ENCODE measurements around the gene KLF12. TPM values are rescaled to one million over a fixed set of nuclear protein-coding genes. Genes with fewer than 3 reads are reported as not detected.

KLF12 gene
- total and polyA plus RNA-seq, 2 experiments from 2014 or later, result 12.8 to 19.8 TPM

DNA sequence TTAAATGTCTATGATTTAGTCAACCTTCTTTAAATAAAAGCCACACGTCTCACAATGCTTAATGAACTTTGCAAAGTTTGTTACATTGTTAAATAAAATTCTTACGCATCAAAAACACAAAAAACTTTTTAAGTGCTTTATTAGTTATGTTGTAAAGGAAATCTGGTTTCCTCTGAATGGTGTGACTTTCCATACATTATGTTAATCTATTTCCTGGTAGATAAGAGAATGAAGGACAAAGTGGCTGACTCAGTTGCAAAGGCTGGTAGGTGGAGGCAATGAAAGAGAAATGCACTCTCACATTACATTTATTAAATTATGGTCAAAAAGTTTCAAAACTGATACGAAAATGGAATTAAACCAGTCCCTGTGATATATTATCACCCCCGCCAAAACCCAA is 15.9 kb downstream of the KLF12 start:
- Histone ChIP-seq H3F3A (ENCODE audit: insufficient read depth) (peaks cover 27% of the 10 kb centered on the region), H4K20me1 (ENCODE audit: insufficient read depth) (no peaks in the 10 kb centered on the region; the same call in 1 of the 2 replicates), H3K9ac (no peak overlapping the region), H3K27ac (no peak overlapping the region), H3K9me3 (ENCODE audit: low read depth) (no peaks in the 10 kb centered on the region), H3K4me2 (ENCODE audit: unreplicated experiment) (no peak overlapping the region), H3K9me2 (ENCODE audit: insufficient read depth) (no peaks in the 10 kb centered on the region; the same call in 1 of the 2 replicates), H3K27me3 (replicated peaks; ENCODE audit: insufficient read depth) (no peaks in the 10 kb centered on the region), H3K36me3 (ENCODE audit: low read depth) (no peaks in the 10 kb centered on the region), H3K4me1 (ENCODE audit: insufficient read depth) (peaks cover 28% of the 10 kb centered on the region), H3K4me3 (no peak overlapping the region), H3K79me2 (ENCODE audit: insufficient read depth) (peaks cover 98% of the 10 kb centered on the region), H2AFZ (no peak overlapping the region)
- no peak for DNase-seq
- WGBS, 2 experiments (ENCODE audit: low coverage in 1 of 2, low lambda C conversion rate in 2 of 2, missing lambda C conversion rate in 2 of 2), result 85 to 90% methylated on average over 4 of the region's 4 CpGs
- no peak for TF ChIP-seq EZH2 (IDR thresholded peaks at IDR 0.05; ENCODE audit: insufficient read depth, poor library complexity, severe bottlenecking)
- TF ChIP-seq EZH2phosphoT487 (IDR thresholded peaks at IDR 0.05; ENCODE audit: insufficient read depth, low read depth), result no peak
- in situ Hi-C loops (cut with MboI), result no loop called here

DNA sequence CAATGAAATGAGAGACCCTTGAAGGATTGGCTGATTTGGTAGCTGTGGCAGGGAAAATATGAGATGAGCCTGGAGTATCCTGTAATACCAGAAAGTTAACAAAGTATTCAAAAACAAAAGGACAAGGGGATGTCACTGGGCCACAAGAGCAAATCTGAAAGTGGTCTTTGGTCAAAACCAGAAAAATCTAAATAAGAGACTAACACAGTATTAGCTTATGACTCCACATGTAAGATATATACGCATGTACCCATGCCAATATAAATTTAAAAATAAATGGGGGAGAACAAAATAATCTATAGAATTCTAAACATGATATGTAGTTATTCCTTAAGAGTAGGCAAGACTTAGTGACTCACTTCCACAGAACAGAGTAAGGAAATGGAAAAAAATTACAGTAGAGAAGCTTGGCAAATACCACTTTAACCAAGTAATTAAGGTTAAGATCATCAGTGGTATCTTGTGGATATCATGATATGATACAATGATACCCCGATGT is 16.9 kb downstream of the KLF12 start:
- in situ Hi-C loops (cut with MboI), result no loop called here
- Histone ChIP-seq H3K4me1 (ENCODE audit: insufficient read depth) (peaks cover 33% of the 10 kb centered on the region), H3K36me3 (ENCODE audit: low read depth) (no peaks in the 10 kb centered on the region), H3K27me3 (replicated peaks; ENCODE audit: insufficient read depth) (no peaks in the 10 kb centered on the region), H3F3A (ENCODE audit: insufficient read depth) (peaks cover 29% of the 10 kb centered on the region), H3K9me3 (ENCODE audit: low read depth) (no peaks in the 10 kb centered on the region), H3K4me3 (no peak overlapping the region), H4K20me1 (ENCODE audit: insufficient read depth) (no peaks in the 10 kb centered on the region; the same call in 1 of the 2 replicates), H3K79me2 (ENCODE audit: insufficient read depth) (peaks cover 98% of the 10 kb centered on the region), H3K9me2 (ENCODE audit: insufficient read depth) (no peaks in the 10 kb centered on the region; the same call in 1 of the 2 replicates), H2AFZ (no peak overlapping the region), H3K27ac (no peak overlapping the region), H3K4me2 (ENCODE audit: unreplicated experiment) (no peak overlapping the region), H3K9ac (no peak overlapping the region)
- no peak for TF ChIP-seq EZH2phosphoT487 (IDR thresholded peaks at IDR 0.05; ENCODE audit: insufficient read depth, low read depth)
- no peak for TF ChIP-seq EZH2 (IDR thresholded peaks at IDR 0.05; ENCODE audit: insufficient read depth, poor library complexity, severe bottlenecking)
- 95 to 98% methylated on average over 2 of the region's 2 CpGs for WGBS, 2 experiments (ENCODE audit: low coverage in 1 of 2, low lambda C conversion rate in 2 of 2, missing lambda C conversion rate in 2 of 2)
- DNase-seq, result no peak

DNA sequence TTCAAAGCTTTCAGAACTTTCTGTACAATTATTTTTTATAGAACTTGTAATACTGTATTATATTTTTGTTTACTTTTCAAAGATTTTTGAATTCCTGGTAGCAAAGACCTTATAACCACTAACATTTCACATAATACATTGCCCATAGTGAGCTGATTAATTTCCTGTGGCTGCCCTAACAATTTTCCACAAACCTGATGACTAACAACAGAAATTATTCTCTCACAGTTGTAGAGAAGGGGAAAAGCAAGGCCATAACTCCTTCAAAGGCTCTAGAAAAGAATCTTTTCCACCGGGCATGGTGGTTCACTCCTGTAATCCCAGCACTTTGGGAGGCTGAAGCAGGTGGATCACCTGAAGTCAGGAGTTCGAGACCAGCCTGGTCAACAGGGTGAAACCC is 19.1 kb downstream of the KLF12 start:
- Histone ChIP-seq H3K4me3 (peak overlapping the region; percentile 40), H3K9me3 (ENCODE audit: low read depth) (no peaks in the 10 kb centered on the region), H3F3A (ENCODE audit: insufficient read depth) (peaks cover 29% of the 10 kb centered on the region), H3K27me3 (replicated peaks; ENCODE audit: insufficient read depth) (no peaks in the 10 kb centered on the region), H3K79me2 (ENCODE audit: insufficient read depth) (peaks cover 98% of the 10 kb centered on the region), H4K20me1 (ENCODE audit: insufficient read depth) (0 out of 2 replicates have a peak, but pooled peaks cover 3% of the 10 kb centered on the region), H3K9ac (peak overlapping the region; percentile 56), H3K9me2 (ENCODE audit: insufficient read depth) (no peaks in the 10 kb centered on the region; the same call in 1 of the 2 replicates), H3K36me3 (ENCODE audit: low read depth) (no peaks in the 10 kb centered on the region), H2AFZ (no peak overlapping the region), H3K4me1 (ENCODE audit: insufficient read depth) (peaks cover 33% of the 10 kb centered on the region), H3K27ac (peak overlapping the region; percentile 80), H3K4me2 (ENCODE audit: unreplicated experiment) (peak overlapping the region; percentile 59)
- WGBS, 2 experiments (ENCODE audit: low coverage in 1 of 2, low lambda C conversion rate in 2 of 2, missing lambda C conversion rate in 2 of 2), result 3 to 10% methylated on average over 2 of the region's 2 CpGs
- no peak for TF ChIP-seq EZH2 (IDR thresholded peaks at IDR 0.05; ENCODE audit: insufficient read depth, poor library complexity, severe bottlenecking)
- TF ChIP-seq EZH2phosphoT487 (IDR thresholded peaks at IDR 0.05; ENCODE audit: insufficient read depth, low read depth), result no peak
- DNase-seq, result peak; percentile 83
- in situ Hi-C loops (cut with MboI), result no loop called here

DNA sequence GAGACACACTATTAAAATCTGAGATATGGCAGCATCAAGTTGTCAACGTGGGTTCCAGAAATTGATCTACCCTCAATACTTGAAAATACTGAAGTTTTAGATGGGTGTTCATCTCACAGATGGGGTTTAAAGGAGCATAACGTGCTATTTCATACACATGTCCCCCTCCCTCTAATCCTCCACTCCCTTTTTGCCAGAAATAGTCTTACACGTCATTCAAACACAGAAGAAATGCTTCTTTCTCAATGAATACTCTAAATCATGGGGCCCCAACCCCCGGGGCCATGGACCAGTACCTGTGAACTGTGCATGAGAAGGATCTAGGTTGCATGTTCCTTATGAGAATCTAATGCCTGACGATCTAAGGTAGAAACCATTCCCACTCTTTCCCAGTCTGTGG is 19.6 kb downstream of the KLF12 start:
- H3K9me2 ChIP-seq (ENCODE audit: insufficient read depth), result no peaks in the 10 kb centered on the region; the same call in 1 of the 2 replicates
- H3F3A ChIP-seq (ENCODE audit: insufficient read depth), result peaks cover 29% of the 10 kb centered on the region
- TF ChIP-seq EZH2phosphoT487 (IDR thresholded peaks at IDR 0.05; ENCODE audit: insufficient read depth, low read depth) (no peak), EZH2 (IDR thresholded peaks at IDR 0.05; ENCODE audit: insufficient read depth, poor library complexity, severe bottlenecking) (no peak)
- peaks cover 33% of the 10 kb centered on the region for H3K4me1 ChIP-seq (ENCODE audit: insufficient read depth)
- no peaks in the 10 kb centered on the region for H3K36me3 ChIP-seq (ENCODE audit: low read depth)
- in situ Hi-C loops (cut with MboI), result no loop called here
- peak overlapping the region; percentile 59 for H3K4me2 ChIP-seq (ENCODE audit: unreplicated experiment)
- H3K27me3 ChIP-seq (replicated peaks; ENCODE audit: insufficient read depth), result no peaks in the 10 kb centered on the region
- no peaks in the 10 kb centered on the region for H3K9me3 ChIP-seq (ENCODE audit: low read depth)
- H3K4me3 ChIP-seq, result peak overlapping the region; percentile 40
- peaks cover 98% of the 10 kb centered on the region for H3K79me2 ChIP-seq (ENCODE audit: insufficient read depth)
- WGBS, 2 experiments (ENCODE audit: low coverage in 1 of 2, low lambda C conversion rate in 2 of 2, missing lambda C conversion rate in 2 of 2), result 54% methylated on average over 5 of the region's 5 CpGs
- peak overlapping the region; percentile 56 for H3K9ac ChIP-seq
- H4K20me1 ChIP-seq (ENCODE audit: insufficient read depth), result 0 out of 2 replicates have a peak, but pooled peaks cover 4% of the 10 kb centered on the region
- H3K27ac ChIP-seq, result peak overlapping the region; percentile 80
- DNase-seq, result peak; percentile 25
- no peak overlapping the region for H2AFZ ChIP-seq
